HepG2 (cell line): Measurements from ENCODE around the gene NHSL1. TPM values are rescaled to one million over a fixed set of nuclear protein-coding genes. Genes with fewer than 3 reads are reported as not detected.

Experiments used
- ADNP ChIP-seq: sonication (generic); formaldehyde crosslinking; IDR thresholded peaks from 2 replicates; pipeline ENCODE4 v1.4.0; 2020; ENCODE audit warnings: missing genetic modification reagents
- AGO2 ChIP-seq: fragments of 200-400 bp; formaldehyde crosslinking; optimal IDR thresholded peaks from 2 replicates; pipeline ENCODE3; 2017; ENCODE audit warnings: mild to moderate bottlenecking, low read depth, low read length, moderate library complexity
- AHDC1 ChIP-seq: sonication (generic); formaldehyde crosslinking; IDR thresholded peaks from 2 replicates; pipeline ENCODE4 v1.5.1; 2020; ENCODE audit warnings: mild to moderate bottlenecking, missing genetic modification reagents, borderline replicate concordance
- ARNT ChIP-seq: fragments of 450-650 bp; IDR thresholded peaks from 2 replicates; pipeline ENCODE4 v1.6.1; 2017
- CC2D1A ChIP-seq: sonication (generic); formaldehyde crosslinking; IDR thresholded peaks from 2 replicates; pipeline ENCODE4 v1.8.1; 2023; ENCODE audit warnings: mild to moderate bottlenecking, missing genetic modification reagents
- GLMP ChIP-seq: sonication (generic); formaldehyde crosslinking; IDR thresholded peaks from 2 replicates; pipeline ENCODE4 v1.9.0; 2021; ENCODE audit warnings: missing genetic modification reagents, mild to moderate bottlenecking, borderline replicate concordance
- KDM3A ChIP-seq: IDR thresholded peaks from 2 replicates; pipeline ENCODE4 v1.6.1; 2018; ENCODE audit warnings: low read depth, missing compliant biosample characterization
- KDM4B ChIP-seq: sonication (generic); formaldehyde crosslinking; IDR thresholded peaks from 2 replicates; pipeline ENCODE4 v1.4.0; 2020; ENCODE audit warnings: missing genetic modification reagents
- NFIB ChIP-seq: sonication (generic); formaldehyde crosslinking; IDR thresholded peaks from 2 replicates; pipeline ENCODE4 v1.9.0; 2021; ENCODE audit warnings: missing genetic modification reagents, mild to moderate bottlenecking, borderline replicate concordance
- PLRG1 ChIP-seq: fragments of 450-650 bp; conservative IDR thresholded peaks from 2 replicates; pipeline ENCODE4 v1.6.1; 2016
- PRDM4 ChIP-seq: sonication (generic); formaldehyde crosslinking; IDR thresholded peaks from 2 replicates; pipeline ENCODE4 v1.9.0; 2021; ENCODE audit warnings: missing genetic modification reagents, borderline replicate concordance
- RFX3 ChIP-seq: IDR thresholded peaks from 2 replicates; pipeline ENCODE4 v1.6.1; 2016; ENCODE audit warnings: missing biosample characterization, missing genetic modification reagents
- RXRB ChIP-seq: IDR thresholded peaks from 2 replicates; pipeline ENCODE4 v1.6.1; 2016; ENCODE audit warnings: borderline replicate concordance, missing genetic modification reagents, missing compliant biosample characterization
- ZBTB33 ChIP-seq: sonication (generic); formaldehyde crosslinking; IDR thresholded peaks from 2 replicates; pipeline ENCODE4 v1.4.0; 2020; ENCODE audit warnings: missing genetic modification reagents
- ZNF143 ChIP-seq: sonication (generic); formaldehyde crosslinking; IDR thresholded peaks from 2 replicates; pipeline ENCODE4 v1.4.0; 2020; ENCODE audit warnings: missing genetic modification reagents
- ZNF607 ChIP-seq: sonication (generic); formaldehyde crosslinking; IDR thresholded peaks from 2 replicates; pipeline ENCODE4 v1.5.1; 2020; ENCODE audit warnings: missing genetic modification reagents, mild to moderate bottlenecking, borderline replicate concordance
- ZNF704 ChIP-seq: sonication (generic); formaldehyde crosslinking; IDR thresholded peaks from 2 replicates; pipeline ENCODE4 v1.8.1; 2023; ENCODE audit warnings: mild to moderate bottlenecking, inconsistent platforms, moderate library complexity, missing genetic modification reagents, borderline replicate concordance
- polyA plus RNA-seq, 8 experiments: library from polyadenylated mRNA; depleted of rRNA in 3 of 8; stranded (reverse) in 7 of 8; unstranded in 1 of 8; fragments of >200 nt; fragmentation: Illumina TruSeq in 4 of 8; extraction: Trizol in 4 of 8; gene quantifications; 2 replicates each; pipeline versions ENCODE4 v1.2.1 to v1.2.3, GENCODE V29; 2011 to 2016; ENCODE audit warnings: low read depth in 4 of 8, missing spikeins in 1 of 8, mixed read lengths in 1 of 8; ENCODE audit not compliant: insufficient read depth in 1 of 8
- total RNA-seq, 5 experiments: library from RNA; depleted of rRNA; stranded (reverse); fragments of >200 nt; fragmentation: Illumina TruSeq; extraction: Trizol; gene quantifications; 2 replicates each; pipeline ENCODE4 v1.2.3, GENCODE V29; 2016; ENCODE audit warnings: low read depth in 1 of 5

The NHSL1 gene
- total and polyA plus RNA-seq, 2 of the 13 experiments (the other 11 are each of a cell fraction or from before 2014, with no cell fraction given), result 24.9 to 53.6 TPM

GRCh38 chr6:138507977-138508675 is 8.8 kb upstream of the NHSL1 start (continued):
- no peak for TF ChIP-seq GLMP (CRISPR knock-in tag)
- no peak for TF ChIP-seq ZNF607 (CRISPR knock-in tag)
- TF ChIP-seq ADNP (CRISPR knock-in tag), result no peak
- no peak for TF ChIP-seq RFX3 (CRISPR knock-in tag)
- no peak for TF ChIP-seq AGO2
- TF ChIP-seq CC2D1A (CRISPR knock-in tag), result no peak
- TF ChIP-seq KDM3A (CRISPR knock-in tag), result no peak
- no peak for TF ChIP-seq ZNF704
- TF ChIP-seq ZNF143, result no peak
- TF ChIP-seq PLRG1, result no peak
- TF ChIP-seq PRDM4 (CRISPR knock-in tag), result no peak
- no peak for TF ChIP-seq KDM4B (CRISPR knock-in tag)
- no peak for TF ChIP-seq ZBTB33 (CRISPR knock-in tag)
- no peak for TF ChIP-seq NFIB
- no peak for TF ChIP-seq ARNT
- 0 out of 2 replicates have a peak, but pooled peaks have one; percentile 36 for TF ChIP-seq RXRB (CRISPR knock-in tag)
- TF ChIP-seq AHDC1, result peak; percentile 60
